ENCODE results near the gene SLC43A2. TPM values are rescaled to one million over a fixed set of nuclear protein-coding genes. Genes with fewer than 3 reads are reported as not detected.
A peak's percentile ranks its signal among the peaks of the same experiment; 100 is the strongest.

Gene SLC43A2
- polyA plus RNA-seq, 4 donors: 2.9 to 31.5 (median 9.9) TPM

- Histone ChIP-seq H3K9me3 (ENCODE audit: control insufficient read depth in 2 of 2, insufficient read depth in 1 of 2, low read depth in 1 of 2, low read length in 1 of 2) (no peaks in the 10 kb centered on the region), H3K27ac (ENCODE audit: low read depth in 1 of 3, low read length in 2 of 3) (peak overlapping the region; percentile 81 to 94 (median 85)), H3K36me3 (ENCODE audit: control insufficient read depth in 3 of 3, insufficient read depth in 2 of 3, low read depth in 1 of 3, low read length in 3 of 3) (peaks cover 0 to 33% (median 0%) of the 10 kb centered on the region in 3 donors), H3K4me3 (ENCODE audit: low read depth in 1 of 3, low read length in 3 of 3) (peak overlapping the region; percentile 78 to 87 (median 85)), H3K27me3 (ENCODE audit: control insufficient read depth in 3 of 3, insufficient read depth in 3 of 3, low read length in 3 of 3) (no peaks in the 10 kb centered on the region), H3K4me1 (ENCODE audit: control insufficient read depth in 3 of 3, insufficient read depth in 2 of 3, low read depth in 1 of 3, low read length in 2 of 3) (peaks cover 3 to 47% (median 7%) of the 10 kb centered on the region in 3 donors)
- 6 to 11% (median 6%) methylated on average over 32 to 47 of the region's 47 CpGs for WGBS, 3 donors
- no peak for FAIRE-seq
- peak in 1 of 2 donors; percentile 74 for DNase-seq
Measured at GRCh38 chr17:1561420-1562175, 67.0 kb downstream of the SLC43A2 start.

- DNase-seq (peak; percentile 51 to 59), FAIRE-seq (no peak)
- H3K27ac ChIP-seq (ENCODE audit: low read depth in 1 of 3, low read length in 2 of 3): peak overlapping the region; percentile 81 to 94 (median 85)
- no peaks in the 10 kb centered on the region for H3K27me3 ChIP-seq (ENCODE audit: control insufficient read depth in 3 of 3, insufficient read depth in 3 of 3, low read length in 3 of 3)
- no peaks in the 10 kb centered on the region for H3K9me3 ChIP-seq (ENCODE audit: control insufficient read depth in 2 of 2, insufficient read depth in 1 of 2, low read depth in 1 of 2, low read length in 1 of 2)
- peak overlapping the region in 2 of 3 donors; percentile 78 to 87 for H3K4me3 ChIP-seq (ENCODE audit: low read depth in 1 of 3, low read length in 3 of 3)
- 22 to 56% (median 46%) methylated on average over 7 of the region's 7 CpGs for WGBS, 3 donors
- peaks cover 0 to 40% (median 1%) of the 10 kb centered on the region in 3 donors for H3K36me3 ChIP-seq (ENCODE audit: control insufficient read depth in 3 of 3, insufficient read depth in 2 of 3, low read depth in 1 of 3, low read length in 3 of 3)
- peaks cover 3 to 47% (median 7%) of the 10 kb centered on the region in 3 donors for H3K4me1 ChIP-seq (ENCODE audit: control insufficient read depth in 3 of 3, insufficient read depth in 2 of 3, low read depth in 1 of 3, low read length in 2 of 3)
Measured at GRCh38 chr17:1560858-1561355, 67.7 kb downstream of the SLC43A2 start.

GRCh38 chr17:1560101-1560857 lies 68.4 kb downstream of the SLC43A2 start:
- FAIRE-seq (no peak), DNase-seq (peak; percentile 76 to 88)
- Histone ChIP-seq H3K9me3 (ENCODE audit: control insufficient read depth in 2 of 2, insufficient read depth in 1 of 2, low read depth in 1 of 2, low read length in 1 of 2) (no peaks in the 10 kb centered on the region), H3K36me3 (ENCODE audit: control insufficient read depth in 3 of 3, insufficient read depth in 2 of 3, low read depth in 1 of 3, low read length in 3 of 3) (peaks cover 0 to 45% (median 1%) of the 10 kb centered on the region in 3 donors), H3K27me3 (ENCODE audit: control insufficient read depth in 3 of 3, insufficient read depth in 3 of 3, low read length in 3 of 3) (no peaks in the 10 kb centered on the region), H3K4me1 (ENCODE audit: control insufficient read depth in 3 of 3, insufficient read depth in 2 of 3, low read depth in 1 of 3, low read length in 2 of 3) (peaks cover 3 to 47% (median 8%) of the 10 kb centered on the region in 3 donors), H3K27ac (ENCODE audit: low read depth in 1 of 3, low read length in 2 of 3) (peak overlapping the region; percentile 81 to 94 (median 85)), H3K4me3 (ENCODE audit: low read depth in 1 of 3, low read length in 3 of 3) (peak overlapping the region in 2 of 3 donors; percentile 78 to 87)
- WGBS, 3 donors: 22 to 55% (median 46%) methylated on average over 22 of the region's 22 CpGs

GRCh38 chr17:1559047-1560043 lies 69.3 kb downstream of the SLC43A2 start:
- peak in 1 of 2 donors; percentile 3 for DNase-seq
- Histone ChIP-seq H3K4me1 (ENCODE audit: control insufficient read depth in 3 of 3, insufficient read depth in 2 of 3, low read depth in 1 of 3, low read length in 2 of 3) (peaks cover 3 to 47% (median 12%) of the 10 kb centered on the region in 3 donors), H3K36me3 (ENCODE audit: control insufficient read depth in 3 of 3, insufficient read depth in 2 of 3, low read depth in 1 of 3, low read length in 3 of 3) (peaks cover 0 to 55% (median 1%) of the 10 kb centered on the region in 3 donors), H3K27ac (ENCODE audit: low read depth in 1 of 3, low read length in 2 of 3) (peak overlapping the region in 2 of 3 donors; percentile 85 to 94), H3K9me3 (ENCODE audit: control insufficient read depth in 2 of 2, insufficient read depth in 1 of 2, low read depth in 1 of 2, low read length in 1 of 2) (no peaks in the 10 kb centered on the region), H3K27me3 (ENCODE audit: control insufficient read depth in 3 of 3, insufficient read depth in 3 of 3, low read length in 3 of 3) (no peaks in the 10 kb centered on the region), H3K4me3 (ENCODE audit: low read depth in 1 of 3, low read length in 3 of 3) (peak overlapping the region in 1 of 3 donors; percentile 78)
- FAIRE-seq: no peak
- WGBS, 3 donors: 82 to 90% (median 86%) methylated on average over 10 of the region's 10 CpGs

GRCh38 chr17:1558401-1558800 lies 70.2 kb downstream of the SLC43A2 start:
- DNase-seq (no peak), FAIRE-seq (no peak)
- WGBS, 3 donors: 60 to 68% (median 66%) methylated on average over 2 to 3 of the region's 3 CpGs
- Histone ChIP-seq H3K27me3 (ENCODE audit: control insufficient read depth in 3 of 3, insufficient read depth in 3 of 3, low read length in 3 of 3) (no peaks in the 10 kb centered on the region), H3K27ac (ENCODE audit: low read depth in 1 of 3, low read length in 2 of 3) (peak overlapping the region in 1 of 3 donors; percentile 74), H3K9me3 (ENCODE audit: control insufficient read depth in 2 of 2, insufficient read depth in 1 of 2, low read depth in 1 of 2, low read length in 1 of 2) (no peaks in the 10 kb centered on the region), H3K4me3 (ENCODE audit: low read depth in 1 of 3, low read length in 3 of 3) (no peak overlapping the region), H3K36me3 (ENCODE audit: control insufficient read depth in 3 of 3, insufficient read depth in 2 of 3, low read depth in 1 of 3, low read length in 3 of 3) (peaks cover 0 to 63% (median 4%) of the 10 kb centered on the region in 3 donors), H3K4me1 (ENCODE audit: control insufficient read depth in 3 of 3, insufficient read depth in 2 of 3, low read depth in 1 of 3, low read length in 2 of 3) (peaks cover 3 to 47% (median 12%) of the 10 kb centered on the region in 3 donors)

- WGBS, 3 donors: 56 to 77% (median 76%) methylated on average over 22 of the region's 22 CpGs
- peaks cover 0 to 72% (median 4%) of the 10 kb centered on the region in 3 donors for H3K36me3 ChIP-seq (ENCODE audit: control insufficient read depth in 3 of 3, insufficient read depth in 2 of 3, low read depth in 1 of 3, low read length in 3 of 3)
- peaks cover 3 to 40% (median 12%) of the 10 kb centered on the region in 3 donors for H3K4me1 ChIP-seq (ENCODE audit: control insufficient read depth in 3 of 3, insufficient read depth in 2 of 3, low read depth in 1 of 3, low read length in 2 of 3)
- FAIRE-seq (no peak), DNase-seq (peak; percentile 69 to 90)
- no peak overlapping the region for H3K4me3 ChIP-seq (ENCODE audit: low read depth in 1 of 3, low read length in 3 of 3)
- peak overlapping the region; percentile 63 to 76 (median 74) for H3K27ac ChIP-seq (ENCODE audit: low read depth in 1 of 3, low read length in 2 of 3)
- no peaks in the 10 kb centered on the region for H3K27me3 ChIP-seq (ENCODE audit: control insufficient read depth in 3 of 3, insufficient read depth in 3 of 3, low read length in 3 of 3)
- no peaks in the 10 kb centered on the region for H3K9me3 ChIP-seq (ENCODE audit: control insufficient read depth in 2 of 2, insufficient read depth in 1 of 2, low read depth in 1 of 2, low read length in 1 of 2)
Measured at GRCh38 chr17:1557355-1558095, 71.1 kb downstream of the SLC43A2 start.
